IPS-15b (cell line): Measurements from ENCODE around the gene APOO.
"Not testable (repeated sequence)": the region's sequence is repeated elsewhere in the genome, so short reads cannot be mapped to it uniquely, and the experiment has no call there.

Experiments
- H3K27me3 ChIP-seq: one replicate; pipeline ENCODE4 v1.6.1; 2013; ENCODE audit warnings: low read length; ENCODE audit not compliant: control insufficient read depth, insufficient read depth
- H3K36me3 ChIP-seq: one replicate; pipeline ENCODE4 v1.6.1; 2013; ENCODE audit warnings: low read length; ENCODE audit not compliant: control insufficient read depth, insufficient read depth
- H3K4me1 ChIP-seq: one replicate; pipeline ENCODE4 v1.6.1; 2013; ENCODE audit warnings: mild to moderate bottlenecking, low read length; ENCODE audit not compliant: control insufficient read depth, insufficient read depth
- H3K4me3 ChIP-seq: one replicate; pipeline ENCODE4 v1.5.1; 2013; ENCODE audit warnings: low read depth, low read length
- H3K9ac ChIP-seq: one replicate; pipeline ENCODE4 v1.6.1; 2013; ENCODE audit warnings: low read depth, mild to moderate bottlenecking, low read length
- H3K9me3 ChIP-seq: one replicate; pipeline ENCODE4 v1.6.1; 2013; ENCODE audit warnings: mild to moderate bottlenecking, low read length; ENCODE audit not compliant: control insufficient read depth, insufficient read depth

The APOO gene

GRCh38 chrX:23883737-23884354 is 23.9 kb downstream of the APOO start:
- no peaks in the 10 kb centered on the region for H3K36me3 ChIP-seq
- no peaks in the 10 kb centered on the region for H3K9me3 ChIP-seq
- peaks cover 20% of the 10 kb centered on the region for H3K4me1 ChIP-seq
- no peak overlapping the region for H3K4me3 ChIP-seq
- H3K27me3 ChIP-seq: no peaks in the 10 kb centered on the region
- no peak overlapping the region for H3K9ac ChIP-seq

GRCh38 chrX:23879380-23880090 is 28.2 kb downstream of the APOO start:
- no peak overlapping the region for H3K4me3 ChIP-seq
- H3K9ac ChIP-seq: no peak overlapping the region
- no peaks in the 10 kb centered on the region for H3K36me3 ChIP-seq
- H3K9me3 ChIP-seq: no peaks in the 10 kb centered on the region
- no peaks in the 10 kb centered on the region for H3K27me3 ChIP-seq
- peaks cover 10% of the 10 kb centered on the region for H3K4me1 ChIP-seq

- no peak overlapping the region for H3K4me3 ChIP-seq
- H3K4me1 ChIP-seq: no peaks in the 10 kb centered on the region
- H3K9me3 ChIP-seq: no peaks in the 10 kb centered on the region
- H3K27me3 ChIP-seq: no peaks in the 10 kb centered on the region
- H3K9ac ChIP-seq: no peak overlapping the region
- no peaks in the 10 kb centered on the region for H3K36me3 ChIP-seq
Measured at GRCh38 chrX:23871905-23872546, 35.7 kb downstream of the APOO start.

GRCh38 chrX:23870041-23870440 is 37.7 kb downstream of the APOO start:
- no peaks in the 10 kb centered on the region for H3K36me3 ChIP-seq
- no peaks in the 10 kb centered on the region for H3K4me1 ChIP-seq
- no peaks in the 10 kb centered on the region for H3K27me3 ChIP-seq
- no peak overlapping the region for H3K9ac ChIP-seq
- H3K4me3 ChIP-seq: no peak overlapping the region
- no peaks in the 10 kb centered on the region for H3K9me3 ChIP-seq

GRCh38 chrX:23864742-23865326 is 42.9 kb downstream of the APOO start:
- Histone ChIP-seq H3K27me3 (no peaks in the 10 kb centered on the region), H3K36me3 (peaks cover 3% of the 10 kb centered on the region), H3K9me3 (no peaks in the 10 kb centered on the region), H3K4me1 (no peaks in the 10 kb centered on the region), H3K4me3 (no peak overlapping the region), H3K9ac (no peak overlapping the region)

GRCh38 chrX:23861952-23862351 is 45.8 kb downstream of the APOO start:
- H3K36me3 ChIP-seq, H3K27me3 ChIP-seq, H3K4me3 ChIP-seq, H3K4me1 ChIP-seq, H3K9me3 ChIP-seq, H3K9ac ChIP-seq: not testable (repeated sequence)

GRCh38 chrX:23861215-23861896 is 46.4 kb downstream of the APOO start:
- no peaks in the 10 kb centered on the region for H3K9me3 ChIP-seq
- H3K9ac ChIP-seq: no peak overlapping the region
- H3K27me3 ChIP-seq: no peaks in the 10 kb centered on the region
- peaks cover 3% of the 10 kb centered on the region for H3K36me3 ChIP-seq
- no peak overlapping the region for H3K4me3 ChIP-seq
- no peaks in the 10 kb centered on the region for H3K4me1 ChIP-seq

GRCh38 chrX:23859238-23859637 is 48.5 kb downstream of the APOO start:
- not testable (repeated sequence) for H3K9me3 ChIP-seq, H3K4me3 ChIP-seq, H3K9ac ChIP-seq, H3K27me3 ChIP-seq, H3K36me3 ChIP-seq, H3K4me1 ChIP-seq

GRCh38 chrX:23857935-23858334 is 49.8 kb downstream of the APOO start:
- no peaks in the 10 kb centered on the region for H3K36me3 ChIP-seq
- H3K9ac ChIP-seq: no peak overlapping the region
- no peaks in the 10 kb centered on the region for H3K9me3 ChIP-seq
- no peaks in the 10 kb centered on the region for H3K27me3 ChIP-seq
- no peaks in the 10 kb centered on the region for H3K4me1 ChIP-seq
- no peak overlapping the region for H3K4me3 ChIP-seq

GRCh38 chrX:23857363-23857762 is 50.4 kb downstream of the APOO start:
- H3K4me1 ChIP-seq: no peaks in the 10 kb centered on the region
- no peaks in the 10 kb centered on the region for H3K36me3 ChIP-seq
- H3K9ac ChIP-seq: no peak overlapping the region
- no peak overlapping the region for H3K4me3 ChIP-seq
- H3K9me3 ChIP-seq: no peaks in the 10 kb centered on the region
- no peaks in the 10 kb centered on the region for H3K27me3 ChIP-seq

GRCh38 chrX:23855569-23855968 is 52.2 kb downstream of the APOO start:
- no peak overlapping the region for H3K9ac ChIP-seq
- H3K36me3 ChIP-seq: no peaks in the 10 kb centered on the region
- H3K27me3 ChIP-seq: no peaks in the 10 kb centered on the region
- no peaks in the 10 kb centered on the region for H3K9me3 ChIP-seq
- no peak overlapping the region for H3K4me3 ChIP-seq
- no peaks in the 10 kb centered on the region for H3K4me1 ChIP-seq
